Measurements from ENCODE around the gene GYPA.
"Not testable (repeated sequence)": the region's sequence is repeated elsewhere in the genome, so short reads cannot be mapped to it uniquely, and the experiment has no call there.

GRCh38 chr4:144129336-144129875, 11.1 kb downstream of the GYPA start:
- not testable (repeated sequence) for TF ChIP-seq POLR2AphosphoS5 (IDR thresholded peaks at IDR 0.05; ENCODE audit: borderline replicate concordance, low read depth, low read length); EZH2 (IDR thresholded peaks at IDR 0.05); FOXP2 (optimal IDR thresholded peaks at IDR 0.05; ENCODE audit: control extremely low read depth, extremely low read length, insufficient read depth)

Measured in SK-N-MC (cell line).